Motor neuron (in vitro differentiated cells): ENCODE measurements around the gene CYP4F2. TPM values are rescaled to one million over a fixed set of nuclear protein-coding genes. Genes with fewer than 3 reads are reported as not detected.
"Not testable (repeated sequence)": the region's sequence is repeated elsewhere in the genome, so short reads cannot be mapped to it uniquely, and the experiment has no call there.

ENCODE experiments used
- ATAC-seq, 8 experiments: fragments of 200-7000 bp; cut with Tn5 transposase; replicated peaks in 6 of 8; 2 replicates each; pipeline ENCODE4 v1.8.0; 2021; ENCODE audit warnings: mild to moderate bottlenecking in 8 of 8, moderate library complexity in 8 of 8
- H3K27ac ChIP-seq, 2 donors: fragments of 250-450 bp; sonication (Bioruptor Pico); 2 replicates each; pipeline ENCODE4 v1.9.0; 2021; ENCODE audit warnings: antibody characterized with exemption in 2 of 2, mild to moderate bottlenecking in 2 of 2, moderate library complexity in 1 of 2
- H3K4me1 ChIP-seq, 2 donors: fragments of 250-450 bp; sonication (Bioruptor Pico); replicated peaks in 1 of 2; 2 replicates each; pipeline ENCODE4 v1.6.1; 2021; ENCODE audit warnings: antibody characterized with exemption in 2 of 2, mild to moderate bottlenecking in 2 of 2, moderate library complexity in 1 of 2
- H3K4me3 ChIP-seq, 5 donors: fragments of 250-450 bp; sonication (Bioruptor Pico); 2 replicates each; pipeline ENCODE4 v1.9.0; 2021; ENCODE audit warnings: antibody characterized with exemption in 5 of 5, mild to moderate bottlenecking in 5 of 5, moderate library complexity in 4 of 5
- WGBS, 10 experiments: fragments of 450-650 bp; shearing (Covaris generic); methylation state at CpG; one replicate each; pipeline ENCODE4 v1.0.0; 2022; 5-methylcytosine and 5-hydroxymethylcytosine counted together
- in situ Hi-C, 9 experiments: fragments of 400-800 bp; cut with MboI; loops; one replicate each; pipeline ENCODE4 v1.15.0; 2021; ENCODE audit warnings: low sequenced_read_pairs in 9 of 9, low pct_unique_long_range_greater_than_20kb in 2 of 9; ENCODE audit not compliant: unreplicated experiment in 9 of 9
- total RNA-seq, 8 experiments: library from RNA; unstranded; fragments of 300-600 nt; gene quantifications; 2 replicates each; pipeline versions ENCODE4 v1.2.3 to v1.2.4, GENCODE V29; 2022

Gene CYP4F2
- total RNA-seq, 8 experiments from 2014 or later = 0.36 to 1.2 TPM; not detected in 6

DNA sequence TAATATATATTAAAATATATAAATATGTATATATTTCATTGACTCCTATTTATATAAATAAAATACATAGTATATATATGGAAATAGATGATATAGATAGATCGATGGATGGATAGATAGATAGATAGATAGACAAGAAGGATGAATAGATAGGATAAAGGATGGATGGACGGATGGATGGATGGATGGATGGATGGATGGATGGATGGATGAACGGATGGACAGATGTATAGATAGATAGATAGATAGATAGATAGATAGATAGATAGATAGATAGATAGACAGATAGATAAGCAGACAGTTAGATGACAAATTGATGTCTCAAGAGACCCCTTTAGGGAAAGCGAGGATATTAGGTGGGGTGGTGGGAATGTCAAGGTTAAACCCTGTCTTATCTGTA, 21.4 kb upstream of the CYP4F2 start:
- Histone ChIP-seq H3K4me1 (no peaks in the 10 kb centered on the region), H3K27ac (no peak overlapping the region), H3K4me3 (no peak overlapping the region)
- in situ Hi-C loops = no loop called here
- 25 to 64% (median 50%) methylated on average over 1 to 4 of the region's 4 CpGs; no CpG with 5 or more reads in 1 of the 10 experiments for WGBS, 10 experiments
- no peak for ATAC-seq

DNA sequence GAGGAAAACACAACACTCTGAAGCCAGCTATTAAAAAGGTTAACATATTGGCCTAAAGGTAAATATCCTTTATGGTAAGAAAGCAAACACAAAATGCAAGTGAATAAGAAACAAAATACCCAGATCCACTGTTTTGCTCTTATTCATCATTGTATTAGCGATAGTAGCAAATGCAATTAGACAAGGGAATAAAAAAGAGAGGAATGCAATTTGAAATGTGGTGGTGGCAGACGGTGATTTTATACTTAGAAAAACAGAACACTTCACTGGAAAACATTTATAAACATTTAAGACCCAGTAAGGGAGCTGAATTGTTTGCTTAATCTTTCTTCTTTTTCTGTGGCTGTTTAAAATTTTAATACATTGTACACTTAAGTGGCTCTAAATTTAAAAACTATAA, 17.2 kb upstream of the CYP4F2 start:
- 42 to 100% (median 60%) methylated on average over 1 to 2 of the region's 2 CpGs for WGBS, 10 experiments
- H3K4me1 ChIP-seq = no peaks in the 10 kb centered on the region

DNA sequence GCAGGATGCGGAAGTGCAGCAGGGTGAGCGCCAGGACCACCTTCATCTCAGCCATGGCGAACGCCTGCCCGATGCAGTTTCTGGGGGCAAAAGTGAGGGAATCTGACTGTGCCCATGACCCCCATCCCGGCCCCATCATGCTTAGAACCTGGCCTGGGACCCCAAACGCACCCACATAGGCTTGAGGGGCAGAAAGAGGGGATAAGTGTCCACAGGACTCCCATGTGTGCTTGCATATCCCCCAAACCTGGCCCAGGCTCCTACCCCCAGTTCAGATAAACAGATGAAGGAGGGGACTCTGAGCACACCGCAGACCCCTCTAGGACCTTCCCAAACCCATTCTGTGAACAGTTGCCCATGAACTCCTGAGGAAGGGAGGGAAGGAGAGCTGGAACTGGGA, 16.0 kb upstream of the CYP4F2 start:
- in situ Hi-C loops = no loop called here
- 33 to 100% (median 67%) methylated on average over 1 of the region's 8 CpGs; no CpG with 5 or more reads in 5 of the 10 experiments for WGBS, 10 experiments
- no peak for ATAC-seq
- Histone ChIP-seq H3K4me3 (no peak overlapping the region), H3K4me1 (no peaks in the 10 kb centered on the region), H3K27ac (no peak overlapping the region)

More for the DNA sequence above, 17.2 kb upstream of the CYP4F2 start:
- in situ Hi-C loops = no loop called here
- no peak overlapping the region for H3K4me3 ChIP-seq
- no peak overlapping the region for H3K27ac ChIP-seq
- no peak for ATAC-seq

DNA sequence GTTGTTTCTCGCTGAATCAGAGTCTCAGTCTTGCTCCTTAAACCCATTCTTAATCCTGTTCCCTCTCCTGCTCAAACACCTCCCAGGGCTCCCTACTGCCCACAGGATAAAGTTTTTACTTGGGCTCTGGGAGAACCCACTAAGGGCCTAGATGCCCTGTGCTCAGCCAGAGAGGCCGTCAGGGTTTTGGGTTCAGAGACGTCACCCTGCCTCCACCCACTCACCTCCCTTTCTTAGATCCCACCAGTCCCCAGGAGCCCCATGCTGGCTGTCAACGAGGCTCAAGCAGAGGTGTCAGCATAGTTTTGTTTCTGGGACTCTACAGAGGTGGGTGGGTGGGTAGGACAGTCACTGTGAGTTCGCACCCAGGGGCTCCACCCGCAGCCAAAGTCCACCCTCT, 15.5 kb upstream of the CYP4F2 start:
- 30 to 43% methylated on average over 2 of the region's 6 CpGs; no CpG with 5 or more reads in 8 of the 10 experiments for WGBS, 10 experiments
- Histone ChIP-seq H3K27ac (no peak overlapping the region), H3K4me3 (no peak overlapping the region), H3K4me1 (no peaks in the 10 kb centered on the region)
- no peak for ATAC-seq
- in situ Hi-C loops = no loop called here

DNA sequence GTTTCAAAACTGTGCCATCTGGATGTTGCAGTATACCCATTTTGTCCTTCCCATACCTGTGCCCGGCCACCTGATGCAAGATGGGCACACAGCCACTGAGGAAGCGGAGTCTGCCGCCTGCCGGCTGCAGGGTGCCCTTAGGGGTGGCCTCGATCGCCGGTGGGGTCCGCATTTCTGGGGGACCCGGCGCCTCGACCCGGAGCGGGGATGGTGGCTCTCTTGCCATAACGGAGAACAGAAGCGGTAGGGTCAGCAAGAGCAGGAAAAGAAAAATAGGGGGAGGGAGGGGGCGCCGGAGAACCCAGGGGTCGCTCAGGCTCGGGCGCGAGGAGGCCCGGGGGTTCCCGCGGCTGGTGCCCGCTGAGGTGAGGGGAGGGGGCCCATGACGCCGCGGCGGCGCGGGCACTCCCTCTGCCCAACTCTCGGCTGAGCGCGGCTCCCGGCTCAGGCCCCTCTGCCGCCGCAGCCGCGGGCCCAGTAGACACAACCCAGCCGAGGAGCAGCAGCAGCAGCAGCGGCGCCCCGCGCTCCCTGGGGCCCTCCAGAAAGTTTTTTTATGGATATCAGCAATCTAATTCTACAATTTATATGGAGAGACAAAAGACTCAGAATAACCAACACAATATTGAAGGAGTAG, 13.8 kb upstream of the CYP4F2 start:
- in situ Hi-C loops = no loop called here
- ATAC-seq = peak in 1 of 8 experiments; percentile 13
- WGBS, 10 experiments = 0 to 90% (median 36%) methylated on average over 1 to 7 of the region's 44 CpGs; no CpG with 5 or more reads in 4 of the 10 experiments
- no peak overlapping the region for H3K4me3 ChIP-seq
- no peak overlapping the region for H3K27ac ChIP-seq
- H3K4me1 ChIP-seq = no peaks in the 10 kb centered on the region

DNA sequence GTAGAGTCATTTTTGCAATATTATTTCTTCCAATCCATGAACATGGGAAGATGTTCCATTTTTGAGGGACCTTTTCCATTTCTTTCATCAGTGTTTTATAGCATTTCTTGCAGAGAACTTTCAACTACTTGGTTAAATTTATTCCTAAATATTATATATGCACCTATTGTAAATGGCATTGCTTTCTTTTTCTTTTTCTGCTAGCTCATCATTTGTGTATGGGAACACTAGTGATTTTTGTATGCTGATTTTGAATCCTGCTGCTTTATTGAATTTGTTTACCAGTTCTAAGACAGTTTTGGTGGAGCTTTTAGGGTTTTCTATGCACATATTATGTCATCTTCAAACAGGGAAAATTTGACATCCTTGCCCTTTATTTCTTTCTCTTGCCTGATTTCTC, 7.2 kb upstream of the CYP4F2 start:
- Histone ChIP-seq H3K4me1 (no peaks in the 10 kb centered on the region), H3K4me3 (no peak overlapping the region), H3K27ac (no peak overlapping the region)
- in situ Hi-C loops = no loop called here
- no peak for ATAC-seq

DNA sequence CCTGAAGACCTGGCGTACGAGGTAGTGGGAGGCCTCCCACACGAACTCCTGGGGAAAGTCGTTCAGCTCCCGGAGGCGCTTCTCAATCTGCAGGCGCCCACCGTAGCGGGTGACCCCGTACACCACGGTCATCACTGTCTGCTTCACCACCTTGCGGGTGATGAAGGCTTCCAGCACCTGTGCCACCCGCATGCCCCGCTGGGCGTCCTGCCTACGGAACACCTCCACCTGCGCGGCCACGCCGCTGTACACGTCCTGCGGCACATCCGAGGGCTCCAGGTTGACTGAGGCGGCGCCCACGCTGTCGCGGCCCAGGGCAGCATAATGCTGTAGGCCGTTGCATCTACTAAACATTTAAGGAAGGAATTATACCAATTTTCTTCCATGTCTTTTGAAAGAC, 5.0 kb upstream of the CYP4F2 start:
- H3K4me1 ChIP-seq, in situ Hi-C loops, H3K27ac ChIP-seq, H3K4me3 ChIP-seq, ATAC-seq: not testable (repeated sequence)
- 47 to 90% (median 77%) methylated on average over 1 to 17 of the region's 29 CpGs; no CpG with 5 or more reads in 2 of the 10 experiments for WGBS, 10 experiments

DNA sequence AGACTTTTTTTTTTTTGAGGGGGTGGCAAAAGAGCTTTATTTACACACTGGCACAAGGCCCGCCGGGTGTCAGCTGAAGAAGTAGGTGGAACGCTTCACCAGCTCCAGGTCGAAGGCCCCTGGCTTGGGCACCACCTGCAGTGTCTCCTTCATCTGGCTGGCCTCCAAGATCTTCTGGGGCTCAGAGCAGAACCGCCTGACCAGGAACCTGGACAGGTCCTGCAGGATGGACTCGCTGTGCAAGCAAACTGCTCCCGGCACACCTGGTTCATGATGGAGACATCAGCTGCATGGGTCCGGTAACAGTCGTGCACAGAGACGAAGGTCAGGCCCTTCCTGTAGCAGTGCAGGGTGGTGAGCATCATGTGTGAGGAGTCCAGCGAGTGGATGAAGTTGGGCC, 4.4 kb upstream of the CYP4F2 start:
- no peak overlapping the region for H3K4me3 ChIP-seq
- in situ Hi-C loops = no loop called here
- 21 to 100% (median 67%) methylated on average over 1 to 4 of the region's 11 CpGs; no CpG with 5 or more reads in 5 of the 10 experiments for whole genome bisulfite sequencing, 10 experiments
- H3K27ac ChIP-seq = no peak overlapping the region
- ATAC-seq = no peak
- H3K4me1 ChIP-seq = no peaks in the 10 kb centered on the region

DNA sequence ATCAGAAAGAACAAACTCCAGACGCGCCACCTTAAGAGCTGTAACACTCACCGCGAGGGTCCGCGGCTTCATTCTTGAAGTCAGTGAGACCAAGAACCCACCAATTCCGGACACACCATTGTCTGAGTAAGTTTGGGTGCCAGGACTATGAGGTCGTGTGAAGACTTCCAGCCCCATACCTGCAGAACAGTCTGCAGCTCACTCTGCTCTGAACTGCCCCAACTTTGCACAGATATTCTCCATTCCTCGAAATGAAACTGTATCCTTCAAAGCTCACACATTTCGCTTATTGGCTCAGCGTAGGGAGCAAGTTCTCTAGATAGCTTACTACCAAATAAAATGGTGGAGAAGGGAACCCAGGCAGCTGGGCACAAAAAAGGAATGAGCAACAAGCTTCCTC, 2.6 kb upstream of the CYP4F2 start:
- no peaks in the 10 kb centered on the region for H3K4me1 ChIP-seq
- no peak overlapping the region for H3K27ac ChIP-seq
- in situ Hi-C loops = no loop called here
- no peak for ATAC-seq
- no peak overlapping the region for H3K4me3 ChIP-seq
- WGBS, 10 experiments = 20 to 100% (median 70%) methylated on average over 1 to 7 of the region's 11 CpGs; no CpG with 5 or more reads in 3 of the 10 experiments

DNA sequence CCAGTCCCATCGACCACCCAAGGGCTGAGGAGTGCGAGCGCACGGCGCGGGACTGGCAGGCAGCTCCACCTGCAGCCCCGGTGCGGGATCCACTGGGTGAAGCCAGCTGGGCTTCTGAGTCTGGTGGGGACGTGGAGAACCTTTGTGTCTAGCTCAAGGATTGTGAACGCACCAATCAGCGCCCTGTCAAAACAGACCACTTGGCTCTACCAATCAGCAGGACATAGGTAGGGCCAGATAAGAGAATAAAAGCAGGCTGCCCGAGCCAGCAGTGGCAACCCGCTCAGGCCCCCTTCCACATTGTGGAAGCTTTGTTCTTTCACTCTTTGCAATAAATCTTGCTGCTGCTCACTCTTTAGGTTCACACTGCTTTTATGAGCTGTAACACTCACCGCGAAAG, 2.2 kb upstream of the CYP4F2 start:
- 0 to 33% methylated on average over 1 to 2 of the region's 15 CpGs; no CpG with 5 or more reads in 8 of the 10 experiments for WGBS, 10 experiments
- ATAC-seq, H3K4me1 ChIP-seq, H3K27ac ChIP-seq, H3K4me3 ChIP-seq, in situ Hi-C loops: not testable (repeated sequence)

DNA sequence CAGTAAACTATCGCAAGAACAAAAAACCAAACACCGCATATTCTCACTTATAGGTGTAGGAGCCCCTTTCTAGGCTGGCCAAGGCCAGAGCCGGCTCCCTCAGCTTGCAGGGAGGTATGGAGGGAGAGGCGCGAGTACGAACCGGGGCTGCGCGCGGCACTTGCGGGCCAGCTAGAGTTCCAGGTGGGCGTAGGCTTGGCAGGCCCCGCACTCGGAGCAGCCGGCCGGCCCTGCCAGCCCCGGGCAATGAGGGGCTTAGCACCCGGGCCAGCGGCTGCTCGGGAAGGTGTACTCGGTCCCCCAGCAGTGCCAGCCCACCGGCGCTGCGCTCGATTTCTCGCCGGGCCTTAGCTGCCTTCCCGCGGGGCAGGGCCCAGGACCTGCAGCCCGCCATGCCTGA, 1.7 kb upstream of the CYP4F2 start:
- ATAC-seq, H3K4me3 ChIP-seq, in situ Hi-C loops, H3K4me1 ChIP-seq, H3K27ac ChIP-seq: not testable (repeated sequence)
- 53 to 100% (median 84%) methylated on average over 1 to 5 of the region's 30 CpGs; no CpG with 5 or more reads in 7 of the 10 experiments for WGBS, 10 experiments

DNA sequence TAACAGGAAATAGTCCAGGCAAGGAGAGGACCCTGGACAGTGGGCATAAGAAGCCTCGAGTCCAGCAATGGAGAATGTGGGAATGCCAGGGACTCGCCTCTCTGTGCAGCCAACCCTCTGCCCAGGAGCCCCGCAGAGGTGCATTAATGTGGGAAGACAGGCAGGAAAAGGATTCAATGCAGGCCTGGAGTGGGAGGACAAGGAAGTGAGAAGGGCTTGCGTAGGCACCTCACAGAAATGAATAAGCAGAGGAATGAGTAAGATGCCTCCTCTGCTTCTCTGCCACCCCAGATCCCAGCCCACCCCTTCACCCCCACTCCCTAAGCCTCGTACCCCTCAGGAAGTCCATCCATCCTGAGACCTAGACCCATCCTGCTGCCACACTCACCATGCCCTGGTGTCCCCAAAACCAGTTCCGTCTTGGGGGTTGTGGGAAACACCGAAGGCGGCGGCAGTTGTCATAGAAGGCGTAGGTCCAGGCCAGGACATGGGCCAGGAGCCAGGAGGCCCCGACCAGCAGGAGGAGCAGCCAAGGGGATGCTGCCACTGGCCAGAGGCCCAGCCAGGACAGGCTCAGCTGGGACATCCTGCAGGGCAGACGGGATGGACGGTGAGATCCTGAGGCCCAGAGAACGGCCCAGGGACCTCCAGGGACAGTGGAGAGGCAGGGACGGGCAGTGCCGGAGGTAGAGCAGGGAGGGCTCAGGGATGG, 692 bp downstream of the CYP4F2 start:
- in situ Hi-C loops = no loop called here
- no peaks in the 10 kb centered on the region for H3K4me1 ChIP-seq
- no peak overlapping the region for H3K4me3 ChIP-seq
- ATAC-seq = no peak
- no peak overlapping the region for H3K27ac ChIP-seq
- WGBS, 10 experiments = 0 to 77% (median 20%) methylated on average over 1 to 3 of the region's 16 CpGs; no CpG with 5 or more reads in 5 of the 10 experiments

DNA sequence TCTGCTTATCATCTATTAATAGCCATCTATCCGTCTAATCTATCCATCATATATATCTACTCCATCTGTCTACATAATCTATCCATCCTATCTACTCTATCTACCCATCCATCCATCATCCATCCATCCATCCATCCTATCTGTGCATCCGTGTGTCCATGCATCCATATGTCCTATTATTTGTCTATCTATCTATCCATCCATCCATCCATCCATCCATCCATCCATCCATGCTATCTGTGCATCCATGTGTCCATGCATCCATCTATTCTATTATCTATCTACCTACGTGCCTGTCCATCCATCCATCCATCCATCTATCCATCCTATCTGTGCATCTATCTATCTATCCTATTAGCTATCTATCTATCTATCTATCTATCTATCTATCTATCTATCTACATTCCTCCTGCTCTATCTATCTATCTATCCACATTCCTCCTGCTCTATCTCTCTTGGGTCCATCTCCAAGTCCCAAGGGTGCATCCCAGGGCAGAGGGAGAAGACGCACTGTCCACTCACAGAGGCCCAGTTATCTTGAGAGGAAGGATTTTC, 1.9 kb downstream of the CYP4F2 start:
- no peak for ATAC-seq

More for the DNA sequence above, 1.9 kb downstream of the CYP4F2 start:
- 6 to 39% (median 24%) methylated on average over 2 to 4 of the region's 4 CpGs; no CpG with 5 or more reads in 1 of the 10 experiments for WGBS, 10 experiments
- Histone ChIP-seq H3K4me1 (no peaks in the 10 kb centered on the region), H3K27ac (no peak overlapping the region), H3K4me3 (no peak overlapping the region)
- in situ Hi-C loops = no loop called here
